ENCODE measurements around the gene KIF14.
"Not testable (repeated sequence)": the region's sequence is repeated elsewhere in the genome, so short reads cannot be mapped to it uniquely, and the experiment has no call there.

The KIF14 gene

GRCh38 chr1:200634261-200635122, 13.9 kb upstream of the KIF14 start:
- DNase-seq: no peak

GRCh38 chr1:200631375-200631774, 10.8 kb upstream of the KIF14 start:
- no peak for DNase-seq

GRCh38 chr1:200630515-200630899, 10.0 kb upstream of the KIF14 start:
- not testable (repeated sequence) for DNase-seq

- DNase-seq: no peak
Measured at GRCh38 chr1:200629876-200630514, 9.4 kb upstream of the KIF14 start.

- DNase-seq: no peak
Measured at GRCh38 chr1:200628223-200628881, 7.8 kb upstream of the KIF14 start.

GRCh38 chr1:200627575-200628222, 7.1 kb upstream of the KIF14 start:
- DNase-seq: no peak

- no peak for DNase-seq
Measured at GRCh38 chr1:200626853-200627534, 6.4 kb upstream of the KIF14 start.

- DNase-seq: no peak
Measured at GRCh38 chr1:200625381-200625824, 4.9 kb upstream of the KIF14 start.

- DNase-seq: no peak
Measured at GRCh38 chr1:200624679-200625335, 4.3 kb upstream of the KIF14 start.

GRCh38 chr1:200619894-200620272, 668 bp downstream of the KIF14 start:
- DNase-seq: no peak

- no peak for DNase-seq
Measured at GRCh38 chr1:200610846-200611245, 9.7 kb downstream of the KIF14 start.

GRCh38 chr1:200602632-200603031, 17.9 kb downstream of the KIF14 start:
- DNase-seq: no peak

- DNase-seq: no peak
Measured at GRCh38 chr1:200590001-200590400, 30.6 kb downstream of the KIF14 start.

- DNase-seq: no peak
Measured at GRCh38 chr1:200588698-200589097, 31.9 kb downstream of the KIF14 start.

- DNase-seq: no peak
Measured at GRCh38 chr1:200564319-200564718, 56.2 kb downstream of the KIF14 start.

GRCh38 chr1:200561856-200562214, 58.7 kb downstream of the KIF14 start:
- no peak for DNase-seq

- DNase-seq: no peak
Measured at GRCh38 chr1:200558866-200559459, 61.6 kb downstream of the KIF14 start.

- DNase-seq: no peak
Measured at GRCh38 chr1:200556002-200556401, 64.5 kb downstream of the KIF14 start.

GRCh38 chr1:200552737-200553136, 67.8 kb downstream of the KIF14 start:
- DNase-seq: not testable (repeated sequence)

- no peak for DNase-seq
Measured at GRCh38 chr1:200550367-200550766, 70.2 kb downstream of the KIF14 start.

- no peak for DNase-seq
Measured at GRCh38 chr1:200547386-200547785, 73.2 kb downstream of the KIF14 start.

GRCh38 chr1:200546577-200546976, 74.0 kb downstream of the KIF14 start:
- no peak for DNase-seq
